IPS-18c (cell line): Measurements from ENCODE around the gene PALM2AKAP2.

ENCODE experiments used
- H3K4me3 ChIP-seq: 2 replicates; pipeline ENCODE4 v1.7.0; 2013; ENCODE audit warnings: low read depth, mild to moderate bottlenecking, low read length, moderate library complexity; ENCODE audit not compliant: insufficient read depth
- H3K9me3 ChIP-seq: one replicate; pipeline ENCODE4 v1.6.1; 2013; ENCODE audit warnings: mild to moderate bottlenecking, low read length, moderate library complexity; ENCODE audit not compliant: control insufficient read depth, insufficient read depth

PALM2AKAP2 gene

GRCh38 chr9:109779711-109780452 is at the start of gene PALM2AKAP2:
PALM2AKAP2 (plus strand) TSS chr9:109780198; CDS start chr9:109780489, 291 bp downstream.
- H3K4me3 ChIP-seq: peak within 1 kb of the TSS; percentile 60

GRCh38 chr9:109730228-109730627 is 49.8 kb upstream of the PALM2AKAP2 start:
- H3K9me3 ChIP-seq: no peaks in the 10 kb centered on the region
- no peak overlapping the region for H3K4me3 ChIP-seq

More at GRCh38 chr9:109779711-109780452, at the start of gene PALM2AKAP2:
- no peaks in the 10 kb centered on the region for H3K9me3 ChIP-seq

GRCh38 chr9:109733690-109734089 is 46.3 kb upstream of the PALM2AKAP2 start:
- H3K9me3 ChIP-seq: no peaks in the 10 kb centered on the region

GRCh38 chr9:109734814-109735213 is 45.2 kb upstream of the PALM2AKAP2 start:
- Histone ChIP-seq H3K9me3 (no peaks in the 10 kb centered on the region), H3K4me3 (no peak overlapping the region)

More at GRCh38 chr9:109733690-109734089, 46.3 kb upstream of the PALM2AKAP2 start:
- H3K4me3 ChIP-seq: no peak overlapping the region

GRCh38 chr9:109735801-109736200 is 44.2 kb upstream of the PALM2AKAP2 start:
- Histone ChIP-seq H3K9me3 (no peaks in the 10 kb centered on the region), H3K4me3 (no peak overlapping the region)

- H3K4me3 ChIP-seq: no peak overlapping the region
- no peaks in the 10 kb centered on the region for H3K9me3 ChIP-seq
These were observed 42.7 kb upstream of the PALM2AKAP2 start for GRCh38 chr9:109737295-109737694.

GRCh38 chr9:109739760-109740159 is 40.2 kb upstream of the PALM2AKAP2 start:
- Histone ChIP-seq H3K9me3 (no peaks in the 10 kb centered on the region), H3K4me3 (no peak overlapping the region)

- H3K9me3 ChIP-seq: no peaks in the 10 kb centered on the region
- no peak overlapping the region for H3K4me3 ChIP-seq
These were observed 37.1 kb upstream of the PALM2AKAP2 start for GRCh38 chr9:109742776-109743348.

- Histone ChIP-seq H3K4me3 (no peak overlapping the region), H3K9me3 (no peaks in the 10 kb centered on the region)
These were observed 36.3 kb upstream of the PALM2AKAP2 start for GRCh38 chr9:109743696-109744095.

- Histone ChIP-seq H3K9me3 (no peaks in the 10 kb centered on the region), H3K4me3 (no peak overlapping the region)
These were observed 34.4 kb upstream of the PALM2AKAP2 start for GRCh38 chr9:109745335-109746283.

GRCh38 chr9:109751253-109751652 is 28.7 kb upstream of the PALM2AKAP2 start:
- no peak overlapping the region for H3K4me3 ChIP-seq

GRCh38 chr9:109753308-109753707 is 26.7 kb upstream of the PALM2AKAP2 start:
- Histone ChIP-seq H3K9me3 (no peaks in the 10 kb centered on the region), H3K4me3 (no peak overlapping the region)

More at GRCh38 chr9:109751253-109751652, 28.7 kb upstream of the PALM2AKAP2 start:
- H3K9me3 ChIP-seq: no peaks in the 10 kb centered on the region

- no peaks in the 10 kb centered on the region for H3K9me3 ChIP-seq
- H3K4me3 ChIP-seq: no peak overlapping the region
These were observed 25.0 kb upstream of the PALM2AKAP2 start for GRCh38 chr9:109755040-109755439.

GRCh38 chr9:109759589-109759988 is 20.4 kb upstream of the PALM2AKAP2 start:
- Histone ChIP-seq H3K9me3 (no peaks in the 10 kb centered on the region), H3K4me3 (no peak overlapping the region)

- no peak overlapping the region for H3K4me3 ChIP-seq
- no peaks in the 10 kb centered on the region for H3K9me3 ChIP-seq
These were observed 14.7 kb upstream of the PALM2AKAP2 start for GRCh38 chr9:109765278-109765677.

GRCh38 chr9:109765830-109766229 is 14.2 kb upstream of the PALM2AKAP2 start:
- Histone ChIP-seq H3K4me3 (no peak overlapping the region), H3K9me3 (no peaks in the 10 kb centered on the region)

GRCh38 chr9:109766351-109766750 is 13.6 kb upstream of the PALM2AKAP2 start:
- Histone ChIP-seq H3K4me3 (no peak overlapping the region), H3K9me3 (no peaks in the 10 kb centered on the region)
